ENCODE measurements around the gene CNOT1.
"Not testable (repeated sequence)": the region's sequence is repeated elsewhere in the genome, so short reads cannot be mapped to it uniquely, and the experiment has no call there.

Gene CNOT1

DNA sequence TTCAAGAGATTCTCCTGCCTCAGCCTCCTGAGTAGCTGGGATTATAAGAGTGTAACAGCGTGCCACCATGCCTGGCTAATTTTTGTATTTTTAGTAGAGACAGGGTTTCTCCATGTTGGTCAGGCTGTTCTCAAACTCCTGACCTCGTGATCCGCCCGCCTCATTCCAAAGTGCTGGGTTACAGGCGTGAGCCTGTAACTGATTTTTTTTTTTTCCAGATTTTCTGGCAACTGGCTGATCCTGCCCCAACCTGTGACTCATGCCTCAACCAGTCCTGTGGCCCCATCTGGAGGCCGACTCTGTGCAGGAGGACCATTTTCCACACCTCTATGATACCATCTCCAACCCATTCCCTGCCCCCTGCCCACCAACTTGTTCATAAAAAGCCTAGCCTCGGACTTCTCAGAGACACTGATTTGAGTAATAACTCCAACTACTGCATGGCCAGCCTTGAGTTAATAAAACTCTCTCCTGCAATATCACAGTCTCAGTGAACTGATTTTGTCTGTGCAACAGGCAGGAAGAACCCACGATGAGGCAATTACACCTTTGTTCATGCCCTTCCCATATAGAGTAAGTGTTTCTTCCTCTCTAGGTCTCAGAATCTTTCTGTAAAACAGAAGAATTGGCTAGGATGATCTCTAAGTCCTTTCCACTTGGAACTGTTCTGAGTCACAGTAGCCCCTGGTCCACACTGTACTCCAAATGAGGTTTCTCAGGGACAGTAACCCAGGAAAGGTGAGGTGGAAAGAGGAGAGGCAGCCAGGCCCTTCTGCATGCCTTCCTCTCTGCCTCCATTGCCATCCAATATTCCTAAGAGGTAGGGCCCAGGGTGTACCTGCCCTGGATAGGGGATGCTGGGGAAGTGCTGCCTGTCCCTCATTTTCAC, 8.8 kb upstream of the CNOT1 start:
- DNase-seq (ENCODE audit: low spot score), result peak; percentile 17

DNA sequence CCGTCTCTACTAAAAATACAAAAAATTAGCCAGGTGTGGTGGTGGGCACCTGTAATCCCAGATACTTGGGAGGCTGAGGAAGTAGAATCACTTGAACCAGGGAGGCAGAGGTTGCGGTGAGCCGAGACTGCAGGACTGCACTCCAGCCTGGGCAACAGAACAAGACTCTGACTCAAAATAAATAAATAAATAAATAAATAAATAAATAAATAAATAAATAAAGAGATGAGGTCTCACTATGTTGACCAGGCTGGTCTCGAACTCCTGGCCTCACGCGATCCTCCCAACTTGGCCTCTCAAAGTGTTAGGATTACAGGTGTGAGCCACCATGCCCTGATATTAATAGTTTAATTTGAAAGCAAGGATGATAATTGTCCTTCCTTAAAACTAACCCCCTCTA, 7.4 kb upstream of the CNOT1 start:
- not testable (repeated sequence) for DNase-seq (ENCODE audit: low spot score)

GRCh38 chr16:58636466-58636865, 6.8 kb upstream of the CNOT1 start:
- no peak for DNase-seq (ENCODE audit: low spot score)

DNA sequence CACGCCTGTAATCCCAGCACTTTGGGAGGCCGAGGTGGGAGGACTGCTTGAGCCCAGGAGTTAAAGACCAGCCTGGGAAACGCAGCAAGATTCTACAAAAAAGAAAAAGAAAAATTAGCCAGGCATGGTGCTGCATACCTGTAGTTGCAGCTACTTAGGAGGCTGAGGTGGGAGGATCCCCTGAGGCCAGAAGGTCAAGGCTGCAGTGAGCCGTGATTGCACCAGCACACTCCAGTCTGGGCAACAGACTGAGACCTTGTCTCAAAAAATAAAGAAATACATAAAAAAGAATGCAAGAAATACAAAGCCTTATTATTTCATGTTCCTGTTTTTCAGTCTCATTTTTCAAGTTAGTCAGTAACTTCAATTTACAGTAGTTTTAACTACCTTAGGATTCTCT, 5.9 kb upstream of the CNOT1 start:
- no peak for DNase-seq (ENCODE audit: low spot score)

DNA sequence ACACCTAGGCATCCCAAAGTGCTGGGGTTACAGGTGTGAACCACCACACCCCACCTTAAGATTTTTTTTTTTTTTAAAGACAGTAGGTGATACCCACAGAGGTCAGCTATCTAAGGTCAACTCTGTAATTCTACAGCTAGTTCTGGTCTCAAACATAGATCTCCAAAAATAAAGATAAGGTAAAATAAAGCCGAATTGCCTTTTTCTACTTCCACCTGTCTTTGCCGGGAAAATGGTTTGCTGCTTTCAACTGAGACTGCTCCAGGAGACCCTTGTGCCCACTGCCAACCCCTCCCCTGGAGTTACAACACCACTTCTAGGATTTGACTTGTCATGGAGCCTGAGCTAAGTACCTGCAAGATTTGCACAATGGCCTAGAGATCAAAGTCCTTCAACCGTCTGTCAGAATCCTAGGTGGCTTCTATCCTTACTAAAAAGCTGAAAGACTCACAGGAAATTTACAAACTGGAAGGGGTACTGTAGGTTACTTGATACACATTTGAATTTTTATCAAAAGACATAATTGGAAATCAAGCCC, 4.7 kb upstream of the CNOT1 start:
- no peak for DNase-seq (ENCODE audit: low spot score)

GRCh38 chr16:58628845-58629732, 537 bp downstream of the CNOT1 start:
- peak; percentile 63 for DNase-seq (ENCODE audit: low spot score)

- DNase-seq (ENCODE audit: low spot score), result no peak
These were observed 5.4 kb downstream of the CNOT1 start for GRCh38 chr16:58624209-58624608.

- no peak for DNase-seq (ENCODE audit: low spot score)
These were observed 9.2 kb downstream of the CNOT1 start for GRCh38 chr16:58620396-58620795.

DNA sequence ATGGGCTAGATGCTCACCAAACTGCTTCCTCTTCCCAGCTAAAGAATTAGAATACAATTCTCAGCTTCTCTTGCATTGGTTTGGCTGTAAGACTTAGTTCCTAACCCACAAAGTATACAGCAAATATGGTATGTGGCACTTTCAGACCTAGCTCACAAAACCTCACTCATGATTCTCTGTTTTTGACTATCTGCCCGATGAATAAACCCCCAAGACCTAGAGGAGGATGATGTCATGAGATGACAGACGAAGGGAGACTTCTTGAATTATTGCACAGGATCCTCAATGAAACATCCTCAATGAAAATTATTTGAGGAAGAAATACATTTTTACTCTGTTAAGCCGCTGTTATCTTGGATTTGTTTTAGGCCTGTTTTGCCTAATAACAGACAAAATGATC, 14.3 kb downstream of the CNOT1 start:
- no peak for DNase-seq (ENCODE audit: low spot score)

DNA sequence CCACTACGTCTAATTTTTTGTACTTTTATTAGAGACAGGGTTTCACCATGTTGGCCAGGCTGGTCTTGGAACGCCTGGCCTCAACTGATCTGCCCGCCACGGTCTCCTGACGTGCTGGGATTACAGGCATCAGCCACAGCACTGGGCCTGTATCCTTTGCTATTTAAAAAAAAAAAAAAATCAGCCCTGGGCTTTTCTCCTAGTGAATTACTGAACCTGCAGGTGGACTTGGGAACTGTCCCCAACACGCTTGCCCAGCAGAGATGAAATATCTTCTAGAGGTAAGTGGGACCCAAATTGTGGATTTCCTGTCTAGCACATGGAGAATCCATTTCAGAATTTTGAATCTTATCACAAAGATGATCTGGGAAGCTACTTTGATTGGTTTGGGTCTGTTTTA, 14.8 kb downstream of the CNOT1 start:
- DNase-seq (ENCODE audit: low spot score), result no peak

GRCh38 chr16:58614212-58614611, 15.4 kb downstream of the CNOT1 start:
- DNase-seq (ENCODE audit: low spot score), result no peak

DNA sequence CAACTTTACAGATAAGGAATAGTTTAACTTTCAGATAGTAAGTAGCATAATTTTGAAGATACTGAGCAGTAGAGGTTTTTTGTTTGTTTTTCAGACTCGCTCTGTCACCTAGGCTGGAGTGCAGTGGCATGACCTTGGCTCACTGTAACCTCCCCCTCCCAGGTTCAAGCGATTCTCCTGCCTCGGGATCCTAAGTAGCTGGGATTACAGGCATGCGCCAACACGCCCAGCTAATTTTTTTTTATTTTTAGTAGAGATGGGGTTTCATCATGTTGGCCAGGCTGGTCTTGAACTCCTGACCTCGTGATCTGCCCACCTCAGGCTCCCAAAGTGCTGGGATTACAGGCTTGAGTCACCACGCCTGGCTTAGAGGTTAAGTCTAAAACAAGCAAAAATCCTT, 16.7 kb downstream of the CNOT1 start:
- DNase-seq (ENCODE audit: low spot score), result not testable (repeated sequence)

DNA sequence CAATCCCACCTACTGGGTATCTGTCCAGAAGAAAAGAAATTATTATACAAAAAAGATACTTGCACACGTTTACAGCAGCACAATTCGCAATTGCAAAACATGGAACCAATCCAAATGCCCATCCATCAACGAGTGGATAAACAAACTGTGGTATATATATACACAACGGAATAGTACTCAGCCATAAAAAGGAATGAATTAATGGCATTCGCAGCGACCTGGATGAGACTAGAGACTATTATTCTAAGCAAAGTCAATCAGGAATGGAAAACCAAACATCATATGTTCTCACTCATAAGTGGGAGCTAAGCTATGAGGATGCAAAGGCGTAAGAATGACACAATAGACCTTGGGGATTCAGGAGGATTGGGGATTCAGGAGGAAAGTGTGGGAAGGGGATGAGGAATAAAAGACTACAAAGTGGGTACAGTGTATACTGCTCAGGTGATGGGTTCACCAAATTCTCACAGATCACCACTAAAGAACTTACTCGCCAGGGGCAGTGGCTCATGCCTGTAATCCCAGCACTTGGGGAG, 21.0 kb downstream of the CNOT1 start:
- no peak for DNase-seq (ENCODE audit: low spot score)

DNA sequence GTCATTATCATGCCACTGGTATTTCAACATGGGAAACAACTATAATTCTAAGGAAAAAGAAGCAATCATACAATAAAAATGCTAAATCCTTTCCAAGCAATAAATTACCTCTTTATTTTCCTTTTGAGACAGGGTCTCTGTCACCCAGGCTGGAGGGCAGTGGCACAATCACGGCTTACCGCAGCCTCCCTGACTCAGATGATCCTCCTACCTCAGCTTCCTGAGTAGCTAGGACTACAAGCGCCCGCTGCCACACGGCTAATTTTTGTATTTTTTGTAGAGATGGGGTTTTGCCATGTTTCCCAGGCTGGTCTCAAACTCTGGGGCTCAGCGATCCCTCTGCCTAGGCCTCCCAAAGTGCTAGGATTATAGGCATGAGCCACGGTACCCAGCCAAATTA, 24.1 kb downstream of the CNOT1 start:
- DNase-seq (ENCODE audit: low spot score), result no peak

DNA sequence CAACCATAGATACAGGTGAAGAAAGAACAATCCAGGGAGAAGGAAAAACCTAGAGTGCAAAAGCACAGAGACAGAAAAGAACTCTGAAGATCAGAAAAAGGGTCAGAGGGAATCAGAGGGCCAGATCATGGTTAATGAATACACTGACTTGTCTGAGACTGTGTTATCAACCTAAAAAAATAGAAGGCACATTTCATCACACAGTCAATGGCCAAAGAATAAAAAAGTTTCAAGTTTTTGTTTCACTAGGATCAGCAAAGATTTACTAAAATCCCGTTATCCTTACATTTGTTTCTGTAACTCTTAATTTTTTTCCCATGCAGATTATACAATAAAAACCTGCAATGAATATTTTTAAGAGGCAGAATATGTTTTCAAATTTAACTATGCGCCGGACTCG, 38.5 kb downstream of the CNOT1 start:
- no peak for DNase-seq (ENCODE audit: low spot score)

GRCh38 chr16:58589326-58589905, 40.2 kb downstream of the CNOT1 start:
- DNase-seq (ENCODE audit: low spot score), result no peak

GRCh38 chr16:58588406-58588805, 41.2 kb downstream of the CNOT1 start:
- DNase-seq (ENCODE audit: low spot score), result no peak

- no peak for DNase-seq (ENCODE audit: low spot score)
These were observed 43.1 kb downstream of the CNOT1 start for GRCh38 chr16:58586340-58587030.

GRCh38 chr16:58584831-58585505, 44.7 kb downstream of the CNOT1 start:
- no peak for DNase-seq (ENCODE audit: low spot score)

DNA sequence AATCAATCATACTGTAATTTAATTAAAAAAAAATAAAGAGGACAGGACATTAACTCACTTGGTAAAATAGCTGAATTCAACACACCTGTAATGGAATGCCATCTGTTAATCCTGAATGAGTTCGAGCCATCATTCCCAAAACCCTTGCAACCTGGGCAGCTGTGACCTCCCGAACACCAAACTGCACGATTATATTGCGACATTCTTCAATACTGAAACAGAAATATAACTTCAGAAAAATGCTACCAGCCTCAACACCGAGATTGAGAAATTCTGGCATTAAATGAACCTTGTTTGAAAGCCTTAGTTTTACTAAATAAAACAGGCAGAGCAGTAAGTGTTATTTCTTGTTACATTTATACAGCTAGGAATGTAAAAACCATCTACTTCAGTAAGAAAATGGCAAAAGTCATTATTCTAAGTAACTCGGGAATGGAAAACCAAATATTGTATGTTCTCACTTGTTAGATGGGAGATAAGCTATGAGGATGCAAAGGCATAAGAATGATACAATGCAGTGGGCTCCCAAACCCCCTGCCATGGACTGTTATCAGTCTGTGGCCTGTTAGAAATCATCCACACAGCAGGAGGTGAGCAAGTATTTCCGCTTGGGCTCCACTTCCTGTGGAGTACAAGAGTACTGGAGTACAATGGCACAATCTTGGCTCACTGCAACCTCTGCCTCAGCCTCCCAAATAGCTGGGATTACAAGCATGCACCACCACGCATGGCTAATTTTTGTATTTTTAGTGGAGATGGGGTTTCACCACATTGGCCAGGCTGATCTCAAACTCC, 46.5 kb downstream of the CNOT1 start:
- DNase-seq (ENCODE audit: low spot score), result no peak
